Measurements from ENCODE around the gene AIFM2.
"Not testable (repeated sequence)": the region's sequence is repeated elsewhere in the genome, so short reads cannot be mapped to it uniquely, and the experiment has no call there.

AIFM2 gene

GRCh38 chr10:70090013-70090412, 42.6 kb downstream of the AIFM2 start:
- no peak for DNase-seq

DNA sequence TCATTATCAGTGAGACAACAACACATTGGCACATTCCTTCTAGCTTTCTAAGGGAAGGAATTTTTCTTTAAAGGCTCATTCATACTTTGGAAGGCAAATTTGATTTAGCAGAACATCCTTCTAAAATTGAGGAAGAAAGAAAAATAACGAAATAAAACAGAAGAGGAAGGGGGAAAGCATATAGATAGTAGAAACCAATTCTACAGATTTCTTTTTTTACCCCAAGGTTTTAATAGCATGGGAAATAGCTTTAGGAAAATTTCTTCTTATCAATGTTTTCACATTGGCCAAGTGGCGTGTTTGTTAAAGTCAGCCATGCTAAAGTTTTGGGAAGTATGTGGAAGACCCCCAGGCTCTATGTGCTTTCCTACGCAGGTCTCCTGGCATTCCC, 44.3 kb downstream of the AIFM2 start:
- DNase-seq, result no peak

DNA sequence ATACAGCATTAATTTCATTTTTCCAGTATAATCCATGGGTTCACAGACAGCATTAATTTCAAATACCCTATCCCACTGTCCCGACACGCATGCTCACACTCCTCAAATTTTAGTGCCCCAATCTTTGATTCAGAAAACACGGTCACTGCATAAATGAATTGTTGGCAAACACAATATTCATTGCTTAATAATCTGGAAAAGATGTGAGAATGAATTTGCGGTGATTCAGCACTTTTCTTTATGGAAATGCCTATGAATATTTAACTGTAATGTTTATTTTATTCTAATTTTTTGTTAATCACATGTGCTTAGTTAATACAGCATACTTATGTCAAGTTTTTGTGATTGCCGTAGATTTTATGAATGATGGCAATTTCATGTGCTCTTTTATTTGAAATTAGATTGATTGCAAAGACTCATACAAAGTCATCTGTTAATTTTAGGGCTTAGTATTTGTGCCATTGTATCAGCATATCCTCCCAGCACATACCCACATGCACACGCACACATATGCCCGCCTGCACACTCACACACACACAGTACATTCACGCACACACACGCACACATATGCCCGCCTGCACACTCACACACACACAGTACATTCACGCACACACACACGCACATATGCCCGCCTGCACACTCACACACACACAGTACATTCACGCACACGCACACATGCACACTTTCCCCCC, 44.9 kb downstream of the AIFM2 start:
- no peak for DNase-seq

GRCh38 chr10:70085975-70086613, 46.5 kb downstream of the AIFM2 start:
- DNase-seq, result no peak

DNA sequence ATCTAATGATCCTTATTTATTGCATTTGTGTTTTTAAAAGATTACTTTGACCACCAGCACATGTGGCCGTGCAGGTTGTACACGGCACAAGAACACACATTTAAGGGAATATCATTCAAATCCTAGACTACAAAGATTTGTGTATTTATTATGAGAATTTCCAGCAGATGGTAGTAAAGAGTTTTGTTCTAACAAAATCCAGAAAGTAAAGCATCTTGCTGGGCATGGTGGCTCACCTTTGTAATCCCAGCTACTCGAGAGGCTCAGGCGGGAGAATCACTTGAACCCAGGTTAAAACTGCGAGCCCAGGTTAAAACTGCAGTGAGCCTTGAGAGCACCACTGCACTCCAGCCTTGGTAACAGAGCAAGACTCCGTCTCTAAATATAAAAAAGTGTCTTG, 48.4 kb downstream of the AIFM2 start:
- no peak for DNase-seq

DNA sequence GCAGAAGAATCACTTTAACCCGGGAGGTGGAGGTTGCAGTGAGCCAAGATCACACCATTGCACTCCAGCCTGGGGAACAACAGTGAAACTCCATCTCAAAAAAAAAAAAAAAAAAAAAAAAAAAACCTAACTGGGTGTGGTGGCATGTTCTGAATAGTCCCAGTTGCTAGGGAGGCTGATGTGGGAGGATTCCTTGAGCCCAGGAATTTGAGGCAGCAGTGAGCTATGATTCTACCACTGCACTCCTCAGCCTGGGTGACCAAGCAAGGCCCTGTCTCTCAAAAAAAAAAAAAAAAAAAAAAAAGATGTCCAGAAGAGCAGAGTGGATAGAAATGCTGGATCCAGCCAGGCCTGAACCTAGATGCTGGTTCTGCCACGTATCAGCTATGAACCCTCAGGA, 51.8 kb downstream of the AIFM2 start:
- not testable (repeated sequence) for DNase-seq

DNA sequence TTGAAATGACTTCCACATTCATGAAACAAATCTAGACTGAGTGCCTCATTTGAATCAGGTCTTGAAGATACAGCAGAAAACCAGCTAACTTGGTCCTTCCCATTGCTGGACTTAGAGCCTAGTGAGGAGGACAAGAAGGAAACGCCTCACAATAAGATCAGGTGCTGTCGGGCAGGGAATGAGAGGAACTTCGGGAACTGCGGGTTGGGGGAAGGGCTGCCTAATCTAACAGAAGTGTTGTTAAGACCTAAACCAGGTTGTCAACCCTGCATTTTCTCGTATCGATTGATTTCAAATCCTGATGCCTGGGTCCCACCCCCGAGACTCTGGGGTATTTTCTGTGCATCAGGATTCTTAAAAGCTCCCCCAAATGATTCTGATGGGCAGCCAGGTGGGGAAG, 53.7 kb downstream of the AIFM2 start:
- DNase-seq, result no peak

DNA sequence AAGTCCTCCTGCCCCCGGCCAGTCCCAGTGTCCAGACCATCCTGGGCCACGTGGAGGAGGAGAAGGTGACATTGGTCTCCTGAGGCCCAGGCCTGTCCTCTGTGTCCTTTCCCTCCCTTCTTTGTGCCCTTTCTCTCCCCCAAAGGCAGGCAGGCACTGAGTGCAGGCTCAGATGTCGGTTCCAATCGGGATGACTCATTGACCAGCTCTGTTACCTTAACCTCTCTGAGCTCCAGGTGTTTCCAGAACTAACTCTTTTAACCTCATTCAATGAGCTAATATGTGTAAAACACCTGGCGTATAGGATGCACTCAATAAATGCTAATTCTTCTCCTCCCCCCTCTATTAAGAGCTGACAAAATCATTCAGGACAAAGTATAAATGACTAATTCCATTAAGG, 54.3 kb downstream of the AIFM2 start:
- no peak for DNase-seq

- DNase-seq, result no peak
Observed at GRCh38 chr10:70074971-70075370, 57.7 kb downstream of the AIFM2 start.

- peak; percentile 16 for DNase-seq
Observed at GRCh38 chr10:70074165-70074564, 58.5 kb downstream of the AIFM2 start.

- no peak for DNase-seq
Observed at GRCh38 chr10:70070834-70071233, 61.8 kb downstream of the AIFM2 start.

DNA sequence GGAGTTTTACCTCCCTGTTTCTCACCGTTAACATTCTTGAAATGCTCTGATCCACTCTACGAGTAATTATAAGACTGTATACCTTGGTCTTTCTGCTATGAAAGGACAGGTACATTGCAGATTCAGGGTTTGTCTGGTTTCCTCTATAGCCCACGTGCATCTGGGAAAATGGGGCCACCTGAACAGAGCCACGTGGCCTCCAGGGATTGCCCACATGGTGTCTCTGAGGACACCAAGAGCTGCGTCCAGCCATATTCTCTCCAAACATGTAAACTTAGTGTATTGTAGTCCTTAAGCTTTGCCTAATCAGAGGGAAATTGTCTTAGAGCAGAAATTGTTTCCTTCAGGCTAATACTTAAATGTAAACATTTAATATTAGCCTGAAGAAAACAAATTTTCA, 63.3 kb downstream of the AIFM2 start:
- no peak for DNase-seq

- no peak for DNase-seq
Observed at GRCh38 chr10:70068925-70069324, 63.7 kb downstream of the AIFM2 start.

DNA sequence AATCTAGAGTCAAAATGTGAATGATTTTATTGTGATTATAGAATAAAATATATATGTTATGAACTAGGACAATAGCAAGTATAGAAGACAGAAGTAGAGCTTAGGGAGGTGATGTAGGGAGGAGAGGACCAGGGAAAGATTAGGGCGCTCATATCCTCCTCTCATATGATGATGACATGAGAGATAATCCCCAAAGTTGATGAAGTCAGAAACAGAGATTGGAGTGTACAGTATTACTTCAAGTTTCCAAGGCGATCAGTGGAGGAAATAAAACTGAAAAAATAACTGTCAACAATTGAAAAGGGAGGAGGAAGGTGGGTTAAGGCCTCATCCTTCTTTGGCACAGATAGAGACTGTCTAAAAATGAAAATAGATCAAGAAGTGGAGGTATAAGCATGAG, 65.0 kb downstream of the AIFM2 start:
- no peak for DNase-seq

DNA sequence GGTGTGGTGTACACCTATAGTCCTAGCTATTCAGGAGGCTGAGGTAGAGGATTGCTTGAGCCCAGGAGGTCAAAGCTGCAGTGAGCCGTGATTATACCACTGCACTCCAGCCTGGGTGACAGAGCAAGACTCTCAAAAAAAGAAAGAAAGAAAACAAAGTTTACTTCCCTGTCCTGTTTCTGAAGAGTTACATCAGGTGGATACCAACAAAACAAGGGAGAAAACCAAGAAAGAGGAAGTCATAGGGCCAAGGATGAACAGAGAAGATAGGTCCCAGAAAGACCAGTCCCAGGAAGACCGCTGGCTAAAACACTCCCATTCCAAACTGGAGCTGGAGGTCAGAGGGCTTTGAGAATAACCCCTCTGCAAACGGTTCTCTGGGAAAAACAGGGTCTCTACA, 66.4 kb downstream of the AIFM2 start:
- no peak for DNase-seq

- no peak for DNase-seq
Observed at GRCh38 chr10:70064486-70064885, 68.1 kb downstream of the AIFM2 start.

GRCh38 chr10:70063418-70064098, 69.1 kb downstream of the AIFM2 start:
- no peak for DNase-seq

Measured in eye (tissue), 1 donor.